ENCODE data around the gene TBX3.

TBX3 gene

DNA sequence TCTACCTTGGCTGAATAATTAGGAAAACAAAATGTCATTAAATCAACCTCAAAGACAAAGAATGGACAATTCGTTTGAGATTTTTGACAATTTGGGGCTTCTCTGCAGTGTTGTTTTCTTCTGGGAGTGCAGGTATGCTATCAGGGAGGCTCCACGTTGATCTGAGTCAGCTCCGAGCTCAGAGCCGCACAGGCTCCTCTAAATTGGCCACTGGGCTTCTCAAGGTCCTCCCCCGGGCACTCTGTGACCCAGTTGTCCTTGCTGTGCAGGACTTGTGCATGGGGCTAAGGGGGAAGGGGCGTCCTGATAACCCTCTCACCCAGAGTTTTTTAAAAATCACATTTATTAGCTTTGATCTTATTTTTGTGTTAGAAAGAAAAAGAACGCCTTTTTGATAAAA is 52.7 kb downstream of the TBX3 start:
- DNase-seq, result no peak

DNA sequence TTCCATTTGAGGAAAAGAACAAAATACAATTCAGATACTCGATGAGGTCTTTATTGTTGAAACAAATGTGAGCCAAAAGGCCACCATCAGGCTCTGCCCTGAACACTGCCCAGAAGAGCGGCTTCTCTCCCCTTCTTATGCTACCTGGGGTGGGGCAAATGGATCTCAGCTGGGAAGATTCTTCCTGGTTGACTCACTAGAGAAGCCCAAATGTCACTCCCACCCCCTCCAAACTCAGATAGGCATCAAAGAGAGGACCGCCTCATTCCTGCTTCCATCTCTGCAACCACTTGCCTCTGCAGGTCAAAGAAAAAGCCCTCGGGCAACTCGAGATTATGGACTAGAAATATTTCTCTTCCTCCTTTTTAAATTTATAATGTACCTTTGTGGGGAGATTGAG is 55.8 kb downstream of the TBX3 start:
- DNase-seq, result no peak

DNA sequence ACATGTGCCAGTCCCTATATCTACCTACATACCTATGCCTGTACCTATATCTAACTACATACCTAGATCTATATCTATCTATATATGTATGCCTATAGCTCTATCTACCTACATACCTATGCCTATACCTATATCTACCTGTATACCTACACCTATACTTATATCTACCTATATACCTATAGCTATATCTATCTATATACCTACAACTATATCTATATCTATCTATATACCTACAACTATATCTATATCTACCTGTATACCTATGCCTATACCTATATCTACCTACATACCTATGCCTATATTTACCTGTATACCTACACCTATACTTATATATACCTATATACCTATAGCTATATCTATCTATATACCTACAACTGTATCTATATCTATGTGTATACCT is 56.6 kb downstream of the TBX3 start:
- no peak for DNase-seq

DNA sequence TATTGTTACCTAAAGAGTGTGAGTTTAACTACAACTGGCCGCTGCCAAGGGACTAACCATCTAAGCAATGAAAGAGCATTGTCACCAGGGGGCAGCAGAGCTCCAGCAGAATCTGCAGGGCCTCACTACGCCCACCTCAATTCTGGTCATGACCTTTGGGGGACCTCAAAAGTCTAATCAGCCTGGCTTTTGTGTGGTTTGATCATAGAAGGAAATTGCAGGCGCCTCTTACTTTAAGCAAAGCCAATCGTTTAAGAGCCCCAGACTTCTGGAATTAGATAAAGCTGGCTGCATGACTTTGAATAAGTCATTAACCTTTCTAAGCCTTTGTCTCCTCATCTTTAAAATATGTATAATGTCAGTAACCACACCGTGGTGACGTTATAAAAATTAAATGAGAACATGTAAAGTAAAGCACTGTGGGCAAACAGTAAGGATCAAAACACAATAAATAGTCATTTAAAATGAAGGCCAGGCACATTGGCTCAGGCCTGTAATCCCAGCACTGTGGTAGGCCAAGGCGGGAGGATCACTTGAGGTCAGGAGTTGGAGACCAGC is 58.6 kb downstream of the TBX3 start:
- peak in 1 of 58 donors; percentile 1 for DNase-seq

DNA sequence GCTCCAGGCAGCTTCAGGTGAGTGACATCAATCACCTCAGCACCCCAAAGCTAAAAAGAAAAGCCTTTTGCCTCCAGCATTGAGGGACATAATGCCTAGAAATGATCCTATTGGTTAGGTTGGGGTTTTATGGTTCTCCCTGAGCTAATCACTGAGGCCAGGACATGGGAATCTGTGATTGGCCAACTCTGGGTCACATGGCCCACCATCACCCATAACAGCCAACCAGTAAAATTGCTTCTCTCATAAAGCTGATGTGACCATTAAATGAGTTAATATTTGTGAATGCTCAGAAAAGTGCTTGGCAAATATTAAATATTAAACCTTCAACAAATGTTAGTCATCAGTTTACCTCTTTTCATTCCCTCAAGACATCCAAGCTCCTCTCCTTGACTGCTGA is 60.2 kb downstream of the TBX3 start:
- DNase-seq, result no peak

Measured in anterior cingulate cortex (tissue), 58 donors.